ENCODE data around the gene RP2.

Gene RP2

DNA sequence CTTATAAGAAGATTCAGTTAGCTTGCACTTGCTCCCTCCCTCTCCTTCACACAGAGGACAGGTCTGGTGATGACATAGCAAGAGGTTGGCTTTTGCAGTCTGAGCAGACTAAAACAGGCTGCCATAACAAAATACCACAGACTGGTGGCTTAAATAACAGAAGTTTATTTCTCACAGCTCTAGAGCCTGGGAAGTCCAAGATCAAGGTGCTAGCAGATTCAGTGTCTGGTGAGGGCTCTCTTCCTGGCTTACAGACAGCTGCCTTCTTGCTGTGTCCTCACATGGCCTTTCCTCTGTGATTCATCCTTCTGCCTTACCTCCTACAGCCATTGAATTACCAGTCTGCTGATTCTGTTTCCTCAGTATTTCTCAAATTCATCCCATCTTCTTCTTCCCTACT, 13.1 kb downstream of the RP2 start:
- DNase-seq = no peak

DNA sequence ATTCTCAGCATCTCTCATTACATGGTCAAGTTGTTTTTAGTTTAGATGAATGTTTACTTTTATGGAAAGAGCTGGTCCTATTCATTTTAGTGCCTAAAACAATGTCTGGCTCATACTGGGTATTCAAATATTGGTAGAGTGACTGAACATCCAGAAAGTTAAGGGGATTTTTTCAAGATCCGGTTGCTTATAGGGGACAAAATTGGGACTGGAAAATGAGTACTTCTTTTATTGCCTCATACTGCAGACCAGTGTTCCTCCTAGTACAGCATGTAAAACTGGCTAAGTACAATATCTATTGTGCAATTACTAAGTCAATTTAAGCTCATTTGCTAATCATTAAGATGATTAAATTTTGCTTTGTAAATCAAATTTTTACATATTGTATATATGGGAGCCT, 13.9 kb downstream of the RP2 start:
- no peak for DNase-seq

DNA sequence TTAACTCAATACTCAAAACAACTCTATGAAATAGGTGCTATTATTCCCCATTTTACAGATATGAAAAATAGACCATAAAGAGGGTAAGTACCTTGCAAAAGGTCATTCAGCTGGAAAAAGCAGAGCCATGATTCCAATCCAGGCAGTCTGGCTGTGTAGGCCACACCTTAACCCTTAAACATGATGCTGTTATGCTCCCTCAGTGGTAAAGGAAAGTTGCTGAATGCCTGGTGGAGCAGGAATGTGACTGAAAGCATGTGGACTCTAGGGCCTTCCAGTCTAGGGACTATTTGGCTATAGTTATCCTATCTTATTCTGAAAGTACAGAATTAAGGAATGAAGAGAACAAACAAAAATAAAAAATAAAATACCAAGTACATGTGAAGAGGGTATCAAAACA, 19.6 kb downstream of the RP2 start:
- DNase-seq = no peak

DNA sequence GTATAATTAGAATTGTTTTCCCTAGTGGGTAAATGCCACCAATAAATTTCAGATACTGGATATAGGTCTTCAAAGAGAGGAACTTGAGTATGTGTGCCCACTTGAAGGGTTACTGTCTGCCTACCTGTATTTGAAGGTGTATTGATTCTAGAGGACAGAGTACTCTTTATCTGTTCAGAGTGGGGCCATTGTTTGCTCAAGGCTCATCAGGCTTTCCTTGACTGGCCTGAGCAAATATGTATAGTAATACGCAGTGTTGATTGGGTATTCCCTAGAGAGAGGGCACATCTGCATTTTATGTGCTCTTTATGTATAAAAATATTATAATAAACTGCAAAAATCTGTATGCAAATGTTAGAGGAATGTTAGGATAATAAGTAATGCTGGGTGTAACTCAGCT, 23.7 kb downstream of the RP2 start:
- no peak for DNase-seq

DNA sequence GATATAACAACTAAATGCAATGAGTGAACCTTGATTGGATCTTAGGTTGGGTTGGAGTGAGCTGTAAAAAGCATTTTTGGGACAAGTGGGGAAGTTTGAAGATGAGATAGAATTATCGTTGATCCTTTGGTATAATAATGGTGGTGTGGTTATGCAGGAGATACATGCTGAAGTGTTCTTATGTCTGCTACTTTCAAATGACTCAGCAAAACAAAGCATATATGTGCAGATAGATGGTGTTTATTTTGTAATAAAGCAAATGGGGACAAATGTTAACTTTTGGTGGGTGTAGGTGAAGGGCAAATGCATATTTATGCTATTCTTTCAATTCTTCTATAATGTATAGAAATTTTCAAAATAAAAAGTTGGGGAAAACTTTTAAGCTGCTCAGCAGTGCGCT, 26.2 kb downstream of the RP2 start:
- DNase-seq = no peak

DNA sequence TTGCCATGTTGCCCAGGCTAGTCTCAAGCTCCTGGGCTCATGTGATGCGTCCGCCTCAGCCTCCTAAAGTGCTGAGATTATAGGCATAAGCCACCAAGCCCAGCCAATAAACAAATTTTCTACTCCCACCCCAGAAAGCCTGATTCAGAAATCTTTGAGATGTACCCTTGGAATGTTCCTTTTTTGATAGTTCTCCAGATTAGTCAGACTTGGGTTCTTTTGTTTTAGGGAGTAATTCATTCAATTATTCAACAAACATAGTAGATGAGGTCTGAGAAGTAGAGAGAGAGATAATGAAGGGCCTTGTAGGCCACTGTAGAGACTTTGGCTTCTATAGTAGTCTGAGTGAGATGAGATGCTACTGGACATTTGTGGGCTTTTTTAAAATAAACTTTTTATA, 27.8 kb downstream of the RP2 start:
- no peak for DNase-seq

DNA sequence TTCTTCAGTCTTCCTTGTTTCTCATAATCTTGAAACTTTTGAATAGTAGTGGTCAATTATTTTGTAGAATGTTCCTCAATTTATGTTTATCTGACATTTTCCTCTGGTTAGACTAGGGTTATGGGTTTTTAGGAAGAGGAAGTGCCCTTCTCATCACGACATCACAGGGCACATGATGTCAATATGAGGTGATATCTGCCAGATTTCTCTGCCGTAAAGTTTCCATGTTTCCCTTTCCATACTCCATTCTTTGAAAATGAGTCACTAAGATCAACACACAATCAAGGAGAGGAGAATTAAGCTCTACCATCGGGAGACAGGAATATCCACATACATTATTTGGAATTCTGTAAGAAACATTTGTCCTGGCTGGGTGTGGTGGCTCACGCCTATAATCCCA, 28.4 kb downstream of the RP2 start:
- no peak for DNase-seq

DNA sequence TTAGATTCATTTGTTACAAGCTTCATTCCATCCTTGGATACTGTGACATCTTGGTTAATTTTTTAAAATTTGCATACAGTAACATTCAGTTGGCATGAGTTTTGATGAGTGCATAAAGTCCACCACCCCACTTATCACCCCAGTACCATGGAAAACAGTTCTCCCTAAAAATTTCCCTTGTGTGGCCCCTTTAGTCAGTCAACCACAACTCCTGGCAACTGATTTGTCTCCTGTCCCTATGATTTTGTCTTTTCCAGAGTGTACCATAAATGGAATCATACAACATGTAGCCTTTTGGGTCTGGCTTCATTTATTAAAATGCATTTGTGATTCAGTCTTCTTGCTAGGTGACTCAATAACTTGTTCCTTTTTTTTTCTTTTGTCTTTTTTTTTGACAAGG, 29.9 kb downstream of the RP2 start:
- no peak for DNase-seq

DNA sequence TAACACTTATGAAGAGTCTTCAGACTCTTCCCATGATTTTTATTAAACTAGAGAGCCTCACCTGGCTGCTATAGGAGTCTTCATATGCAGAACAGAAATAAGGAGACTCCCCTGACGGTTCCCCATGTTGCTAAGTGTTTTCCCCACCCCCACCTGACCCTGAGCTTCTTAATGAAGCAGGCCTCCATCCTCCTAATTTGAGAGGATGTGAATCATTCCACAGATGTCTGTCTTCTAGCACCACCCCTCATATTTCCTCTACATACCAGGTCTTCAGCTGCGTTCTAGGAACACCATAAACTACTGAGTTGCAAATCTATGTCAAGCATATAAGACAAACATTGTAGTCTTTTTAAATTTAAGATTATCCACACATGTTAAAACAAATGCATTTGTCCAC, 36.9 kb downstream of the RP2 start:
- no peak for DNase-seq

DNA sequence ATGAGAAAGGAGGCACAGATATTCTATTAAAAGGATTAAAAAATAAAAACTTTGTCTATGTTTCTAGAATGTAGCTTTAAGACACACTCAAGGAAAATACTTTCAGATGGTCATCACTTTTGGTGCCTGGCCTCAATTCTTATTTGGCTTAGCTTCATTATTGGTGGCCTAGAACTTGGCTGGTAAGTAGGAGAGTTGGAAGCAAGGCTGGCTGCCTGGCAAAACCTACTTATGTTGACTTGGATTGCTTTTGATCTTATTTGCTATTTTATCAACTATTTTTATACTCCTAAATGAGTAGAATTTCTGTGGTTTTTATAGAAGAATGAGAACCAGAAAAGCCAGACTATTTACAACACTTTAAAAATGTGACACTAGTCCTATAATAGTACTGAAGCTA, 40.1 kb downstream of the RP2 start:
- DNase-seq = no peak

DNA sequence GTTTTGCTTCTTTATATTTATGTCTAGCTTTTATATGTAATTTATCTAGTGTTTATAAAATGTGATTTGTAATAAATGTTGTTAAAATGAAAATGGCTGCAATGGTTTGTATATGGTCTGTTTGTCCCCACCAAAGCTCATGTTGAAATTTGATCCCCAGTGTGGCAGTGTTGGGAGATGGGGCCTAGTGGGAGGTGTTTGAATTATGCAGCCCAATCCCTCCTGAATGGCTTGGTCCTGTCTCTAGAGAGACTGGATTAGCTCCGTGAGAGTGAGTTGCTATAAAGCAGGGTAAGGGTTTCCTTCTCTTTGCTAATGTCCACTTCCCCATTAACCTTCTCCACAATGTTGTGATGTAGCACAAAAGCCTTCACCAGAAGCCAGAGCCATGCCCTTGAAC, 45.4 kb downstream of the RP2 start:
- no peak for DNase-seq

DNA sequence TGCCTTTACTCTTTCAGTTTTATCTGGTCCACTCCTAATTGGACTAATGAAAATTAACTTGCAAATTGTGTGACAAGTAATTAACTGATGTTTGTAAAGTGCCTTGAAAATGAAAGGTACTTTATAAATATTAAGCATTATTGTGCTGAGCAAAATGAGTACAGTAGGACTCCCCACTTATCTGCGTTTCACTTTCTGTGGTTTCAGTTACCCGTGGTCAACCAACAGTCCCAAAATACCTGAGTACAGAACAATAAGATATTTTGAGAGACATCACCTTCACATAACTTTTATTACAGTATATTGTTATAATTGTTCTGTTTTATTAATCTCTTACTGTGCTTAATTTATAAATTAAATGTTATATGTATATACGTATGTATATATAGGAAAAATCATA, 48.0 kb downstream of the RP2 start:
- DNase-seq = no peak

DNA sequence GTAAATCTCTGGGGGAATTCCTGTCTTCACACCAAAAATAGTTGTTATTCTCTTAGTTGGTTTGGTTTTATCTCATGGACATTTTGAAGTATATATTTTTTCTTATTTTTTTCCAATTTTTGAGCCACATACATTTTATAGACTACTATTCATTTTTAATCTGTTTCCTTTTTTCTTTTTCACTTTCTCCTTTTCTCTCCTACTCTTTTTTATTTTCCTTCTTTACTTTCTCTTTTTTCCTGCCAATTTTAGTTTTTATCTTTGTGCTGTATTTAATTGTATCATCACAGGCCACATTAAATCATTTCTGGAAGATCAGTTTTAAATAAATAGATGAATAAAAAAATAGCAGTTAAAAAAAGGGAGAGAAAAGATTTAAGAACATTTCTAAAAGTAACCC, 61.4 kb downstream of the RP2 start:
- DNase-seq = no peak

DNA sequence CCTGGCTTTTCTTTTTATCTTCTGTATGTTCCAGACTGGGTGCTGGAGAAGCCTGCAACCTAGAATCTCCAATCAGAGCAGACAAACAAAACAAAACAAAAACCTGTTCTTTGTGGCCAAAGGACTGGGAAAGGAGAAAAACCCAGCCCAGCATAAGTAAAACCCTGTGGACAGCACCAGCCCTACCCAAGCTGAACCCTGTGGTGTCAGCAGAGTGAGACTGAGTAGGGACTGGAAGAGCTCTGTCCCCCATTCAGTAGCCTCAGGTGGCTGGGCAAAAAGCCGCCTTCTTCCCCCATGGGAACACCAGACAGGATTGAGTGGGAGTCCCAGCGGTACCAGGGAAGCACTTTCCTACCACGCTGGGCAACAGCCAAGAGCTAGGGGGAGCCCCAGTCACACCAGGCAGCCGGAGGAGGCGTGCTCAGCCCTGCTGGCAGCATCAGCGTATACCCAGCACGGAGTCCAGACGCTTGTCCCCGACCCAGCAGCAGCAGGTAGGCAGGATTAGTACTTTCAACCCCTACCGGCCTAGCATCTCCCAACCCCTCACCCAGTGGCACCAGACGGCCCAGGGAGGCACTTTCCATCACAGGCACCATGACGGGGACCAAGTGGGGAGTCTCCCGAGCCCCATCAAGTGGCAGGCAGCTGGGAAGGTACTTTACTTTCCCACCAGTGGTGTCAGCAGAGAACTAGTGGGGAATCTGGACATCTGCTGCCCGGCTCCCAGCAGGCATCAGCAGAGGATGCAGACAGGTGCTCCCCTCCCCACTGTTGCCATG, 66.8 kb downstream of the RP2 start:
- peak; percentile 71 for DNase-seq

DNA sequence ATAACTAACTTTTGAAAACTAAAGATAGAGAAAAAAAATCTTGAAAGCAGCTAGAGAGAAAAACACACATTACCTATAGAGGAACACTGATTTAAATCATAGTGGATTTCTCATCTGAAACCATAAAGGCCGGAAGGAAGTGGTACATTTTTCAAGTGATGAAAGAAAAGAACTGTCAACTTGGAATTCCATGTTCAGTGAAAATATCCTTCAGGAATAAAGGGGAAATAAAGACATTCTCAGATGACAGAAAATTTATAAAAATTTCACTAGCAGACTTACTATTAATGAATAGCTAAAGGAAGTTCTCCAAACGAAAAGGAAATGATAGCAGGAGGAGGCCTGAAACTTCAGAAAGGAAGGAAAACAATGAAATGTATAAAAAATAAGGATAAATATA, 67.8 kb downstream of the RP2 start:
- DNase-seq = no peak

DNA sequence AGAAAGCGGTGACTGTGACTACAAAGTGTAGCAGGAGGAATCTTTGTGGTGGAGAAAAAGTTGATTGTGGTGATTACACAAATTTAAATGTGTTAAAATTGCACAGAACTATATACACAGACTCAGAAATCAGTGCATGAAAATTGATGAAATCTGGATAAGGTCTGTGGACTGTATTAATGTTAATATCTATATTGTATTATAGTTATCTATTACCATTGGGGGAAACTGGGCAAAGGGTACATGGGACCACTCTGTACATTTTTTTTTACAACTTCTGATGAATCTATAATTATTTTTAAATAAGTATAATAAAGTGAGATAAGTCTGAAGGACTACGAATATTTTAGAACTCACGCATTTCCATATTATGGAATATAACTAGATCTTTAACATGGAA, 73.6 kb downstream of the RP2 start:
- DNase-seq = no peak

DNA sequence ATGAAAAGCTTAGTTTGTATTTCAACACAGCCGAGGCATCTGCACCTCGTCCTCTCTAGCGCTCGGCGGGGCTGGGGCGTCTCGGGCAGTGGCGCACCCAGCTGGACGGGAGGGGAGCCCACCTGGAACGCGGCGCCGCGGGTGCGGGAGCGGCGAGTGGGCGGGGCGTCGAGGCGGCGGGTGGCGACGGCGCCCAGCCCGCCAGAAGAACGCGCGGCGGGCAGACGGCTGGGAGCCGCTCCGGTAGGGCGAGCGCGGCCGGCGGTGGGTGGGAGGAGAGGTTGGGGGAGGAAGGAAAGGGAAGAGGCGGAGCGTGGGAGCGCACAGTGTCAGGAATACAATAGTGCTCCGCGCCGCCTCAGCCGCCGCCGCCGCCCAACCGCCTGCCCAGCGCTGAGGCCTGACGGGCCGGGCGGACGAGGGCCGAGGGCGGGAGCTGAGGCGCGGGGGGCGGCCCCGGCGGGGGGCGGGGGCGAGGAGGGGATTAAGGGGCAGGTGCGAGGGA, 75.3 kb downstream of the RP2 start, which contains the start of gene JADE3:
Gene JADE3 (plus strand): TSS at position 324 of the 505 bp plus-strand sequence. CDS start 72,474 bp downstream, outside the sequence.
- peak; percentile 54 for DNase-seq

DNA sequence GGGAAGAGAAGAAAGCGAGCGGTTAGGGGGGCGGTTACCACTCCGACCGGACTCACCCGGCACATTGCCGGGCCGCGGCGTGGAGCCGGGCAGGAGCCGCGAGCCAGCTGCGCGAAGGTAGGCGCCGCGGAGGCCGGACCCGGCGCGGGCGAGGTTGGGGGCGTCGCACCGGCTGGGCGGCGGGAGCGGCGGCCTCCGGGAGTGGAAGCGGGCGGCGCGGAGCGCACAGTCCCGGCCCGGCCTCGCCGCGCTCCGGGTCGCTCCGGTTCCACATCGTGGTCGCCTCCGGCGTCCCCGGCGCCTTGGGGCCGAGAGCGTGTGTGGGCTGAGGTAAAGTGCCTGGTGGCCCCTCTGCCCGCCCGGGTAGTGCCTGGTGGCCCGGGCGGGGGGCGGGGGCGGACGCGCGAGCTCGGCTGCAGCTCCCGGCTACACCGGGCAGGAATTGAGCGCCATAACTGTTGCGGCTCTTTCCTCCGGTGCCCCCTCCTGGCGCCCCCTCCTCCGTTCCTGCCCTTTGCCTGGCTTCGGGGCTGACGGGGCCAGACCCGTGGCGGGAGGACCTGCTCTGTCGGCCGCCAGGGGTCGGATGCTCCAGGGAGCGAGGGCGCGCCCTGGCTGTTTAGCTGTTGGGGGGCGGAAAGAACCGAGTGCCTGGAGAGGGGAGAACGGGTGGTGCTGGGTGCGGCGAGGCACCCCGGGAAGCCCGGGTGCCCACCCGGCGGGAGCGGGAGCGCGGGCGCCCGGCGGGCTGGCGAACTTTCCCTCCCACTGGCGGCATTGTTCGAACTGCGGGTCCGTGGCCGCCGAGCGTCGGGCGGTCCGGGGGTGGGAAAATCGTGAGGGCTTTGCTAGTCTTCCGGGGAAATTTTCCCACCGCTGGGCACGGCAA, 76.0 kb downstream of the RP2 start:
- peak; percentile 59 for DNase-seq

DNA sequence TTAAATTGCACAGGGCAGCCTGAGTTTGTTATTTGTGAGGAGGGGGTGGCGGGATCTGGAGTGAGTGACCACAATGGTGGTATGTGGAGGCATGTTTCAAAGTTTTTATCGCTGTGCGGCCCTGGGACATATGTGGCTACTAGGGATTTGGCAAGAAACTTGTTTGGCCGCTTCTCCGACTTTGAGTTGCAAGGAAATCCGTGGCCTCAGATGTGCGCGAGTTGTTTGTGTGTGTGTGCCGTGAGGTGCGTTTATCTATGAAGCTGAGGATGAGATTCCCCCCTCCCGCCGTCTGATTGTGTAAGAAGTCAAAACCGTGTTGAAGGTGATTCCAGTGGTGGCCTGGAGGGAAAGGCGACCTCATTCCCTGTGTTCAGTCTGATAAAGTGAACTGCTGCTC, 76.8 kb downstream of the RP2 start:
- no peak for DNase-seq

DNA sequence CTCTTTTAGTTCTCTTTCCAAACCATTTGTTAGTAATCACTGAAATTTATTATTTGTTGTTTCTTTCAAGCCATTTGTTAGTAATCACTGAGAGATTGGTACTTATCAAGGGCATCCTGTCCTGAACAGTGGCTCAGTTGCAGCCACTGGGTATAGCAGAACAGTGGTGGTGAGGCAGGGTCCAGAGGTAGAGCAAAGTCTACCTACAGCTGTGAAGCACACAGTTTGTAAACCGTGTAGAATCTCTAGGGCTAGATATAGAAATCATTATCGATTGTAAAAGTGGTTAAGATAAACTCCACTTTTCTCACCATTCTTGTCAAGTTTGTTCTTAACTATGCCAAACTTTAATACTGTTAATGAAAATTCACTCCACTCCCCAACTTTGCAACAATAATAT, 79.4 kb downstream of the RP2 start:
- DNase-seq = no peak

DNA sequence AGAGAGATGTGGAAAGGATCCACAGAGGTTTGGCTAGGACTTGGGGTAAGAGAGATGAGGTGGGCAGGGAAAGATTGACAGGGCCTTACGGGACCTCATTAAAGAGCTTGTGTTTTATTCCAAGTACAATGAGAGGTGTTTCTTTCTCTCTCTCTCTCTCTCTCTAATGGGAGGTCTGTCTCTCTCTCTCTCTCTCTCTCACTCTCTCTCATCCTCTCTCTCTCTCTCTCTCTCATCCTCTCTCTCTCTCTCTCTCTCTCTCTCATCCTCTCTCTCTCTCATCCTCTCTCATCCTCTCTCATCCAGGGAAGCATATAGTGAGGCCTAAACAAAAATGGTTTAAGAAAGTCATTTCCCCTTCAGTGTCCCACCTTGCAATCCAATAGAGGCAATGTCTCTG, 80.8 kb downstream of the RP2 start:
- no peak for DNase-seq

DNA sequence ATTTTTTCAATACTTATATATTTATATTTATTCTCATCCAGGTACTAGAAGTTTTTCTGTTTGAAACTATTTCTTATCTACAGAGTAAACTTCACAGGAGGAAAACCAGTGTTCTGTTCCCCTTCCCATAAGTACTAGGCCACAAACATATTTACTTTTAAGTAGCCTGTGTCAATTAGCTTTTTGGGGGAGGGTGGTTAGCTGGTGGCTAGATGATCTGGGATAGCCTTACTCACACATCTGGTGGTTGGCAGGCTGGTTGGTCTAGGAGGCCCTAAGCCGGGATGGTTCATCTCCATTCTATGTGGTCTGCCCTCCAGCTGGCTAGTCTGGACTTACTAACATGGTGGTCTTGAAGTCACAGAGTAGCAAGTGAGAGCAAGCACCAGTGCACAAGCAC, 81.6 kb downstream of the RP2 start:
- DNase-seq = no peak

DNA sequence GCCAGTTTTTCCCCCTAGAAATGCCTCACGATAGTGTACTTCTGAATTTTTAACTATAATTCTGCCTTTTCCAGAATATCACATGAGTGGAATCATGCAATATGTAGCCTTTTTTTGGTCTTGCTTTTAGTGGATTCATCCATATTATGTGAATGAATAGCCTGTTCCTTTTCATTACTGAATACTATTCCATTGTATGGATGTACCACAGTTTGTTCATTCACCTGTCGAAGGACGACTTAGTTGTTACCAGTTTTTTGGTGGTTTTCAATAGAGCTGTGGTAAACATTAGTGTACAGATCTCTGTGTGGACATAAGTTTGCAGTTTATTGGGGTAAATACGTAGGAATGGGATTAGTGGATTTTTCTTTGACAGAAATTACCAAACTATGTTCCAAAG, 83.4 kb downstream of the RP2 start:
- no peak for DNase-seq

DNA sequence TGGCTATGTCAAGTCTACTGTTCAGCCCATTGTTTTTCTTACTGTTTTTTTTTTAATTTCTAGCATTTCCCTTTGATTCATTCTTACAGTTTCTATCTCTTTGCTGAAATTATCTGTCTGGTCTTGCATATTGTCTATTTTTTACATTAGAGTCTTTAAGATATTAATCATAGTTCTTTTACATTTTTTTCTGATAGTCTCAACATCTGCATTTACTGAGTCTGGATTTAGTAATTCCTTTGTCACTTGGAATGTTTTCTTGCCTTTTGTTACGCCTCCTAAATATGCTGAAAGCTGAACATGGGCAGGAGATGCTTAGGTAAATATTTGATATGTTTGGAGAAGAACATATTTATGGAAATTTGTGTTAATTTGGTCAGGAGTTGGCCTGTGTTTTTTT, 85.8 kb downstream of the RP2 start:
- no peak for DNase-seq
